Testis (tissue), 2 donors: ENCODE data around the gene CUX1.

Experiments
- POLR2A ChIP-seq: fragments of 450-650 bp; IDR thresholded peaks from one replicate; pipeline ENCODE4 v1.6.1; 2017; ENCODE audit warnings: antibody characterized with exemption, mild to moderate bottlenecking, moderate library complexity
- TF ChIP-seq, protein P1 (sequence below), 3 experiments: fragments of 450-650 bp in 2 of 3; fragments of 200-600 bp in 1 of 3; sonication (generic) in 1 of 3; IDR thresholded peaks; one replicate each; pipeline ENCODE4 v1.5.1; 2016 to 2019; ENCODE audit warnings: antibody characterized with exemption in 3 of 3, mild to moderate bottlenecking in 2 of 3, moderate library complexity in 1 of 3

DNA sequence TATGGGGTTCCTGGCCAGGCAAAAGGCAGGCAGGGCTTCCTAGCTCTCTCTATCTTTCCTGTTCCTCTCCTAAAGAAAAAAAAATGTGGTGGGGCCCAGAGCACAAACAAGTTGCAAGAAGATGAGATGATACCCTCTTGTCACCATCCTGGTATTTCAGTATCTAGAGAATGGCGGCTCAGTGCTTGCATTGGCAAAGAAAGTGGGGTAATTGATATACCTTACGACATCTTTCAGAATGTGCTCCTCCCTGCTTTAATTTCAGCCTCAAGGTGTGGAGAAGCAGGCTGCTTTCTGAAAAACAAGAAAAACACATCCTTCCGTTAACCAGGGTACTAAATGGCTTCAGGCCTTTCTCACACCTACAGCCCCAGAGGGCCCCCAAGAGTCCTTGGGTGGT is 34.5 kb upstream of the CUX1 start:
- TF ChIP-seq, protein P1, sequence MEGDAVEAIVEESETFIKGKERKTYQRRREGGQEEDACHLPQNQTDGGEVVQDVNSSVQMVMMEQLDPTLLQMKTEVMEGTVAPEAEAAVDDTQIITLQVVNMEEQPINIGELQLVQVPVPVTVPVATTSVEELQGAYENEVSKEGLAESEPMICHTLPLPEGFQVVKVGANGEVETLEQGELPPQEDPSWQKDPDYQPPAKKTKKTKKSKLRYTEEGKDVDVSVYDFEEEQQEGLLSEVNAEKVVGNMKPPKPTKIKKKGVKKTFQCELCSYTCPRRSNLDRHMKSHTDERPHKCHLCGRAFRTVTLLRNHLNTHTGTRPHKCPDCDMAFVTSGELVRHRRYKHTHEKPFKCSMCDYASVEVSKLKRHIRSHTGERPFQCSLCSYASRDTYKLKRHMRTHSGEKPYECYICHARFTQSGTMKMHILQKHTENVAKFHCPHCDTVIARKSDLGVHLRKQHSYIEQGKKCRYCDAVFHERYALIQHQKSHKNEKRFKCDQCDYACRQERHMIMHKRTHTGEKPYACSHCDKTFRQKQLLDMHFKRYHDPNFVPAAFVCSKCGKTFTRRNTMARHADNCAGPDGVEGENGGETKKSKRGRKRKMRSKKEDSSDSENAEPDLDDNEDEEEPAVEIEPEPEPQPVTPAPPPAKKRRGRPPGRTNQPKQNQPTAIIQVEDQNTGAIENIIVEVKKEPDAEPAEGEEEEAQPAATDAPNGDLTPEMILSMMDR (IDR thresholded peaks at IDR 0.05), result no peak
- TF ChIP-seq POLR2A, result no peak
